ENCODE results near the gene TMEM126A.
A peak's percentile ranks its signal among the peaks of the same experiment; 100 is the strongest.
"Not testable (repeated sequence)": the region's sequence is repeated elsewhere in the genome, so short reads cannot be mapped to it uniquely, and the experiment has no call there.

The TMEM126A gene

GRCh38 chr11:85661972-85662664, 14.4 kb downstream of the TMEM126A start:
- no peak for DNase-seq

GRCh38 chr11:85663080-85663752, 15.4 kb downstream of the TMEM126A start:
- peak in 1 of 3 experiments; percentile 65 for DNase-seq

GRCh38 chr11:85663753-85664614, 16.2 kb downstream of the TMEM126A start:
- DNase-seq = peak; percentile 62 to 91 (median 88)

GRCh38 chr11:85664615-85665481, 17.1 kb downstream of the TMEM126A start, which contains the start of gene CREBZF:
Gene CREBZF (minus strand): TSS chr11:85665129. CDS start chr11:85664875, 254 bp downstream.
- DNase-seq = peak; percentile 97 to 98 (median 98)

- DNase-seq = no peak
These were observed 18.0 kb downstream of the TMEM126A start for GRCh38 chr11:85665733-85666132.

- no peak for DNase-seq
These were observed 18.9 kb downstream of the TMEM126A start for GRCh38 chr11:85666687-85667086.

GRCh38 chr11:85668157-85668556, 20.4 kb downstream of the TMEM126A start:
- no peak for DNase-seq

GRCh38 chr11:85670949-85671663, 23.3 kb downstream of the TMEM126A start:
- not testable (repeated sequence) for DNase-seq

GRCh38 chr11:85672105-85672902, 24.5 kb downstream of the TMEM126A start:
- DNase-seq = no peak

GRCh38 chr11:85673393-85673792, 25.6 kb downstream of the TMEM126A start:
- DNase-seq = no peak

- no peak for DNase-seq
These were observed 31.8 kb downstream of the TMEM126A start for GRCh38 chr11:85679576-85679975.

GRCh38 chr11:85680897-85681296, 33.1 kb downstream of the TMEM126A start:
- no peak for DNase-seq

GRCh38 chr11:85682330-85683305, 34.9 kb downstream of the TMEM126A start:
- DNase-seq = peak in 1 of 3 experiments; percentile 44

- peak; percentile 56 to 79 (median 58) for DNase-seq
These were observed 37.5 kb downstream of the TMEM126A start for GRCh38 chr11:85685125-85685819.

GRCh38 chr11:85685820-85686459, 38.2 kb downstream of the TMEM126A start, which contains the start of gene CCDC89:
Gene CCDC89 (minus strand): TSS chr11:85686195. CDS start chr11:85686130, 65 bp downstream.
- DNase-seq = peak; percentile 77 to 95 (median 89)

- peak in 2 of 3 experiments; percentile 26 to 50 for DNase-seq
These were observed 46.7 kb downstream of the TMEM126A start for GRCh38 chr11:85694385-85694980.

GRCh38 chr11:85695546-85695945, 47.8 kb downstream of the TMEM126A start:
- DNase-seq = no peak

- no peak for DNase-seq
These were observed 50.0 kb downstream of the TMEM126A start for GRCh38 chr11:85697747-85698146.

Data from NCI-H1417 (cell line).